Measurements from ENCODE around the gene RNASE9.

GRCh38 chr14:20578784-20579502 lies 18.1 kb upstream of the RNASE9 start:
- TF ChIP-seq POLR2A (IDR thresholded peaks at IDR 0.05; ENCODE audit: low read depth, low read length) (no peak), POU2F2 (IDR thresholded peaks at IDR 0.05; ENCODE audit: low read depth, low read length) (no peak), TAF1 (IDR thresholded peaks at IDR 0.05; ENCODE audit: low read depth, low read length) (no peak), POLR2AphosphoS5 (IDR thresholded peaks at IDR 0.05; ENCODE audit: low read depth, low read length) (no peak), SPI1 (IDR thresholded peaks at IDR 0.05; ENCODE audit: low read depth, low read length) (no peak), PAX5 (IDR thresholded peaks at IDR 0.05; ENCODE audit: insufficient read depth, low read length, severe bottlenecking) (no peak)

All from GM12891 (cell line).